ENCODE measurements around the gene USP35.

USP35 gene

DNA sequence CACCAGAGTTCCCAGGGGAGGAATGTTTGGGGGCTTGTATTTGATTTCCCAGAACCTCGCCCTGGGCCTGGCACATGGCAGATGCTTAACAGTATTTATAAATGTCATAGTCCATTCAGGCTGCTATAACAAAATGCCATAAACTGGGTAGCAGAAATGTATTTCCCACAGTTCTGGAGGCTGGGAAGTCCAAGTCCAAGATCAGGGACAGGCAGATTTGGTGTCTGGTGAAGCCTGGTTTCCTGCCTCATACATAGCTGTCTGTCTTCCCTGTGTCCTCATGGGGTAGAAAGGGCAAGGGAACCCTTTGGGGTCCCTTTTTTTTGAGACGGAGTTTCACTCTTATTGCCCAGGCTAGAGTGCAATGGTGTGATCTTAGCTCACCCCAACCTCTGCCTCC lies 24.2 kb upstream of the USP35 start:
- Histone ChIP-seq H3K4me3 (ENCODE audit: low read depth in 1 of 2, low read length in 1 of 2) (no peak overlapping the region), H3K27me3 (no peaks in the 10 kb centered on the region), H3K9me3 (no peaks in the 10 kb centered on the region), H3K4me1 (ENCODE audit: control insufficient read depth in 1 of 2, insufficient read depth in 1 of 2, low read depth in 1 of 2, low read length in 1 of 2) (no peaks in the 10 kb centered on the region), H3K27ac (no peak overlapping the region), H3K36me3 (no peaks in the 10 kb centered on the region)
- TF ChIP-seq, protein P1, sequence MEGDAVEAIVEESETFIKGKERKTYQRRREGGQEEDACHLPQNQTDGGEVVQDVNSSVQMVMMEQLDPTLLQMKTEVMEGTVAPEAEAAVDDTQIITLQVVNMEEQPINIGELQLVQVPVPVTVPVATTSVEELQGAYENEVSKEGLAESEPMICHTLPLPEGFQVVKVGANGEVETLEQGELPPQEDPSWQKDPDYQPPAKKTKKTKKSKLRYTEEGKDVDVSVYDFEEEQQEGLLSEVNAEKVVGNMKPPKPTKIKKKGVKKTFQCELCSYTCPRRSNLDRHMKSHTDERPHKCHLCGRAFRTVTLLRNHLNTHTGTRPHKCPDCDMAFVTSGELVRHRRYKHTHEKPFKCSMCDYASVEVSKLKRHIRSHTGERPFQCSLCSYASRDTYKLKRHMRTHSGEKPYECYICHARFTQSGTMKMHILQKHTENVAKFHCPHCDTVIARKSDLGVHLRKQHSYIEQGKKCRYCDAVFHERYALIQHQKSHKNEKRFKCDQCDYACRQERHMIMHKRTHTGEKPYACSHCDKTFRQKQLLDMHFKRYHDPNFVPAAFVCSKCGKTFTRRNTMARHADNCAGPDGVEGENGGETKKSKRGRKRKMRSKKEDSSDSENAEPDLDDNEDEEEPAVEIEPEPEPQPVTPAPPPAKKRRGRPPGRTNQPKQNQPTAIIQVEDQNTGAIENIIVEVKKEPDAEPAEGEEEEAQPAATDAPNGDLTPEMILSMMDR (IDR thresholded peaks at IDR 0.05), result no peak

- H3K9me3 ChIP-seq, result no peaks in the 10 kb centered on the region
- TF ChIP-seq, protein P1 (IDR thresholded peaks at IDR 0.05), result no peak
- no peaks in the 10 kb centered on the region for H3K4me1 ChIP-seq (ENCODE audit: control insufficient read depth in 1 of 2, insufficient read depth in 1 of 2, low read depth in 1 of 2, low read length in 1 of 2)
- peaks cover 10% of the 10 kb centered on the region for H3K36me3 ChIP-seq
- H3K4me3 ChIP-seq (ENCODE audit: low read depth in 1 of 2, low read length in 1 of 2), result no peak overlapping the region
- H3K27me3 ChIP-seq, result no peaks in the 10 kb centered on the region
- H3K27ac ChIP-seq, result no peak overlapping the region
Observed at GRCh38 chr11:78166855-78167469, 21.8 kb upstream of the USP35 start.

DNA sequence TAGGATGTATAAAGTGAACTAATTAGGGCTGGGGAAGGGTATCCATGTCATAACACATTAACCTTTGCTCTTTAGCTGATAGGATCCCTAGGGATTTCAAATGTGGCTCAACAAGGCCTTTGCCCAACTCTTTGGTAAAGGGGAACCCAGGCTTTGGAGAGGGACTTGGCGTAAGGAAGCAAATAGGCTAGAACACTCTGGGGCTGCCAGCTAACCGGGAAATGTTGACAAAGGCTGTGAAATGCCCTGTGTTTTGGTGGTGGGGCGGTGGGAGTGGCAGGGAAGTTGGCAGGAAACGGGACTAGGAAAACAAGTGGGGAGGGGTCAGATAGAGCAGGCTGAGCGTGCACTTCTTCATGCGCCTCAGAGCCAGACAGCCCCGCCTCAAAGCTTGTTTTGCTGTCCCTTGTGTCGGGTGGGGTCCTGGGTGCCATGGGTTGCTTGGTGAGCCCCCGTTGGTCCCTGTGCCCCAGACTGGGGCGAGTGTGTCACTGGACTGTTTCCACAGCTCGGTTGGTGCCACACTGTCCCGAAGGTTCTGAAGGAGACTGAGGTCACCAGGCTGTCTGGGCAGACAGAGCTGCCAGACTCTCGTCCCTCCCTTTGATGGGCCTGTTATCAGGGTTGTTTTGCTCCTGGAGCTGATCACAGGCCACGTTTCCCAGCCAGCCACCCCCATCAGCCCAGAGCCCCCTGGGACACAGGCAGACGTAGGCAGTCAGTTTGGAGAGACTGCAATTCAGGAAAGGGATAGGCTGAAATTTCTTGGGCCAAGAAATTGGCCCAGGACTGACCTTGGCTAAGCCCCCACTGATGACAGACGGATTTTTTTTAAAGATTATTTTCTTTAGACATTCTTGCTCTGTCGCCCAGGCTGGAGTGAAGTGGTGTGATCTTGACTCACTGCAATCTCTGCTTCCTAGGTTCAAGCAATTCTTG lies 19.9 kb upstream of the USP35 start:
- TF ChIP-seq, protein P1 (IDR thresholded peaks at IDR 0.05), result no peak
- Histone ChIP-seq H3K27ac (no peak overlapping the region), H3K36me3 (peaks cover 27% of the 10 kb centered on the region), H3K4me1 (ENCODE audit: control insufficient read depth in 1 of 2, insufficient read depth in 1 of 2, low read depth in 1 of 2, low read length in 1 of 2) (no peaks in the 10 kb centered on the region), H3K4me3 (ENCODE audit: low read depth in 1 of 2, low read length in 1 of 2) (no peak overlapping the region), H3K27me3 (no peaks in the 10 kb centered on the region), H3K9me3 (no peaks in the 10 kb centered on the region)

GRCh38 chr11:78170413-78170812 lies 18.3 kb upstream of the USP35 start:
- TF ChIP-seq, protein P1 (IDR thresholded peaks at IDR 0.05), result no peak
- H3K27ac ChIP-seq, result no peak overlapping the region
- no peaks in the 10 kb centered on the region for H3K9me3 ChIP-seq

DNA sequence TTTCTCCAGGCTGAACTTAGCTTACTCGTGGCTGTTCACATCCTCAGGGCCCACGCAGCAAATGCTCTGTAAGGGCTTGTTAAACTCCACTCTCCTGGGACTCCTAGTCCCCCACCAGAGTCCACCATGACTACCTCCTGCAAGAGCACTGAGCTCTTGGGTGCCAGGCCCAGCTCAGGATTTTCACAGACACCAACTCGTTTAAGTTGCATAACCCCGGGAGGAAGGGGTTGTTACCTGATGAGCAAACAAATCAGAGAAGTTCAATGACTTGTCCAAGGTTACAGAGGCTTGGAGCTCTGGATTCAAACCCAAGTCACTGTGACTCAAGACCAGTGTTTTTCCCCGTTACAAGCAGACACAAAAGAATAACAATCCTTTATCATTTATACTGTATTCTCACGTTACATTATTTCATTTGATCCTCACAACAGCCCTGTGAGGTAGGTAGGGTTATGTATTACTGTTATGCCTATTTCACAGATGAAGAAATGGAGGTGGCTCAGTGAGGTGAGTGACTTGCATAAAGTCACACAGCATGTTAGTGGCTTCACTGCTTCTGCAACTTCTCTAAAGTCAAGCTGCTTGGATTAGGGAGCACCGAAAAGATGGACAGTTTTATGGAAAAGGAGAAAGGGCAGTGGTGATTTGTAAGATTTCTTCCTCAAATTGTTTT lies 17.7 kb upstream of the USP35 start:
- H3K4me3 ChIP-seq (ENCODE audit: low read depth in 1 of 2, low read length in 1 of 2), result no peak overlapping the region
- peaks cover 33% of the 10 kb centered on the region for H3K36me3 ChIP-seq
- H3K9me3 ChIP-seq, result no peaks in the 10 kb centered on the region
- no peaks in the 10 kb centered on the region for H3K27me3 ChIP-seq
- no peaks in the 10 kb centered on the region for H3K4me1 ChIP-seq (ENCODE audit: control insufficient read depth in 1 of 2, insufficient read depth in 1 of 2, low read depth in 1 of 2, low read length in 1 of 2)
- H3K27ac ChIP-seq, result no peak overlapping the region
- TF ChIP-seq, protein P1 (IDR thresholded peaks at IDR 0.05), result no peak

More at GRCh38 chr11:78170413-78170812, 18.3 kb upstream of the USP35 start:
- Histone ChIP-seq H3K4me1 (ENCODE audit: control insufficient read depth in 1 of 2, insufficient read depth in 1 of 2, low read depth in 1 of 2, low read length in 1 of 2) (no peaks in the 10 kb centered on the region), H3K27me3 (no peaks in the 10 kb centered on the region), H3K4me3 (ENCODE audit: low read depth in 1 of 2, low read length in 1 of 2) (no peak overlapping the region), H3K36me3 (peaks cover 33% of the 10 kb centered on the region)

Data from neutrophil (primary cell).